Smooth muscle cell (in vitro differentiated cells): ENCODE results near the gene ADNP2. TPM values are rescaled to one million over a fixed set of nuclear protein-coding genes. Genes with fewer than 3 reads are reported as not detected.

ENCODE experiments used
- DNase-seq: peaks from one replicate; lab custom pipeline; 2025; ENCODE audit not compliant: unreplicated experiment; lab: John Stamatoyannopoulos, UW
- H2AFZ ChIP-seq: fragments of 200-600 bp; sonication (generic); 2 replicates; pipeline ENCODE4 v1.6.0; 2016; ENCODE audit warnings: antibody characterized with exemption, low read depth, mild to moderate bottlenecking
- H3F3A ChIP-seq: fragments of 200-600 bp; sonication (generic); 2 replicates; pipeline ENCODE4 v1.6.0; 2017; ENCODE audit warnings: antibody characterized with exemption, low read depth
- H3K27ac ChIP-seq: fragments of 200-600 bp; sonication (generic); 2 replicates; pipeline ENCODE4 v1.5.1; 2016; ENCODE audit warnings: low read depth, mild to moderate bottlenecking
- H3K27me3 ChIP-seq: fragments of 200-600 bp; sonication (generic); 2 replicates; pipeline ENCODE4 v1.6.1; 2016; ENCODE audit warnings: low read depth, mild to moderate bottlenecking
- H3K36me3 ChIP-seq: fragments of 200-600 bp; sonication (generic); 2 replicates; pipeline ENCODE4 v1.5.1; 2016; ENCODE audit warnings: low read depth
- H3K4me1 ChIP-seq: fragments of 200-600 bp; sonication (generic); 2 replicates; pipeline ENCODE4 v1.5.1; 2016; ENCODE audit warnings: low read depth
- H3K4me2 ChIP-seq: fragments of 200-600 bp; sonication (generic); 2 replicates; pipeline ENCODE4 v1.6.0; 2016; ENCODE audit warnings: mild to moderate bottlenecking
- H3K4me3 ChIP-seq: fragments of 200-600 bp; sonication (generic); 2 replicates; pipeline ENCODE4 v1.5.1; 2016; ENCODE audit warnings: mild to moderate bottlenecking
- H3K79me2 ChIP-seq: fragments of 200-600 bp; sonication (generic); 2 replicates; pipeline ENCODE4 v1.6.0; 2016; ENCODE audit warnings: low read depth, mild to moderate bottlenecking
- H3K9ac ChIP-seq: fragments of 200-600 bp; sonication (generic); 2 replicates; pipeline ENCODE4 v1.6.0; 2016; ENCODE audit warnings: low read depth
- H3K9me3 ChIP-seq: fragments of 200-600 bp; sonication (generic); replicated peaks from 2 replicates; pipeline ENCODE4 v1.5.1; 2016; ENCODE audit warnings: low read depth
- H4K20me1 ChIP-seq: fragments of 200-600 bp; sonication (generic); 2 replicates; pipeline ENCODE4 v1.6.0; 2016; ENCODE audit warnings: low read depth
- WGBS: methylation state at CpG from one replicate; pipeline ENCODE4 v1.1.7; 2016; ENCODE audit warnings: low lambda C conversion rate; 5-methylcytosine and 5-hydroxymethylcytosine counted together
- polyA plus RNA-seq: library from polyadenylated mRNA; unstranded; fragments of >200 nt; fragmentation: Nextera tagmentation; extraction: Ambion mirVana; gene quantifications from 2 replicates; pipeline ENCODE4 v1.2.1, GENCODE V29; 2016
- total RNA-seq: library from RNA; depleted of rRNA; stranded (reverse); fragments of >200 nt; gene quantifications from 2 replicates; pipeline ENCODE4 v1.2.3, GENCODE V29; 2014
- TF ChIP-seq, protein P1 (sequence below): fragments of 200-600 bp; sonication (generic); IDR thresholded peaks from 2 replicates; pipeline ENCODE4 v1.5.1; 2017; ENCODE audit warnings: borderline replicate concordance, mild to moderate bottlenecking, antibody characterized with exemption; ENCODE audit not compliant: insufficient read depth, poor library complexity, severe bottlenecking

The ADNP2 gene
- total and polyA plus RNA-seq, 2 experiments from 2014 or later = 9.1 to 28.3 TPM

DNA sequence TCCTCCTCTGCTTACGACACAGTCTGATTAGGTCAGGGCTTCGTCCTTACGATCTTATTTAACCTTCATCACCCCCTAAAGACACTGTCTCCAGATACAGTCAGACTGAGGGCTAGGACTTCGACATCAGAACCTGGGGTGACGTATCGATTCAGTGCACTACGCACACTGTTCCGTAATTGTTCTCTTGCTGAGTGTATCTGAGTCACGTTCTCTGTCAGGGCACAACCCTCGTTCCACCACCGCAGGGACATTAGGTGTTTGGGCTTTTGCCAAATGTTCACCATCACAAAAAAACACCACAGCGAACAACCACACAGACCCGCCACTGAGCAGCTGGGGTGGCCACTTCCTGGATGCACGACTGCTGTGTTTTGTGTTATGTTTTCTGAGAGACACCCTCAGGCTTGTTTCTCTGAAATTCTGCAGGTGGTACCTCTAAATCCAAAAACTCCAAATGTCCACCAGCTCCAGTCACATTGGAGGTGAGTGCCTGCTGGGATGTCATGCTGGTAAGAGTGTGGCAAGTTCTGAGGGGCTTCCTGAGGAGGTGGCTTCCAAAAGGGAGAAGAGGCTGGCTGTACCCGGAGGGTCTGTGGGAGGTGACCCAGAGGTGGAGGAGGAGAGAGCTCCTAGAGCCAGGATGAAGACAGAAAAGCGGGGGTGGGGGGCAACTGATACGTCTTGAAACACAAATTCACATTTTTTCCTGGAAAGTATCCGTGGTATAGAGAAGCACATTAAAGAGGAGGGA lies 66.6 kb downstream of the ADNP2 start:
- H3F3A ChIP-seq = peaks cover 4% of the 10 kb centered on the region
- H4K20me1 ChIP-seq = peaks cover 31% of the 10 kb centered on the region
- 91% methylated on average over 18 of the region's 18 CpGs for WGBS
- no peak overlapping the region for H3K27ac ChIP-seq
- no peak for DNase-seq
- no peaks in the 10 kb centered on the region for H3K79me2 ChIP-seq
- H3K4me3 ChIP-seq = no peak overlapping the region
- TF ChIP-seq, protein P1, sequence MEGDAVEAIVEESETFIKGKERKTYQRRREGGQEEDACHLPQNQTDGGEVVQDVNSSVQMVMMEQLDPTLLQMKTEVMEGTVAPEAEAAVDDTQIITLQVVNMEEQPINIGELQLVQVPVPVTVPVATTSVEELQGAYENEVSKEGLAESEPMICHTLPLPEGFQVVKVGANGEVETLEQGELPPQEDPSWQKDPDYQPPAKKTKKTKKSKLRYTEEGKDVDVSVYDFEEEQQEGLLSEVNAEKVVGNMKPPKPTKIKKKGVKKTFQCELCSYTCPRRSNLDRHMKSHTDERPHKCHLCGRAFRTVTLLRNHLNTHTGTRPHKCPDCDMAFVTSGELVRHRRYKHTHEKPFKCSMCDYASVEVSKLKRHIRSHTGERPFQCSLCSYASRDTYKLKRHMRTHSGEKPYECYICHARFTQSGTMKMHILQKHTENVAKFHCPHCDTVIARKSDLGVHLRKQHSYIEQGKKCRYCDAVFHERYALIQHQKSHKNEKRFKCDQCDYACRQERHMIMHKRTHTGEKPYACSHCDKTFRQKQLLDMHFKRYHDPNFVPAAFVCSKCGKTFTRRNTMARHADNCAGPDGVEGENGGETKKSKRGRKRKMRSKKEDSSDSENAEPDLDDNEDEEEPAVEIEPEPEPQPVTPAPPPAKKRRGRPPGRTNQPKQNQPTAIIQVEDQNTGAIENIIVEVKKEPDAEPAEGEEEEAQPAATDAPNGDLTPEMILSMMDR = no peak
- no peaks in the 10 kb centered on the region for H3K9me3 ChIP-seq
- H2AFZ ChIP-seq = no peak overlapping the region
- no peaks in the 10 kb centered on the region for H3K4me1 ChIP-seq
- H3K9ac ChIP-seq = no peak overlapping the region
- no peaks in the 10 kb centered on the region for H3K36me3 ChIP-seq
- H3K4me2 ChIP-seq = no peak overlapping the region
- H3K27me3 ChIP-seq = no peaks in the 10 kb centered on the region

GRCh38 chr18:80176334-80177073 lies 67.4 kb downstream of the ADNP2 start:
- H3K4me1 ChIP-seq = no peaks in the 10 kb centered on the region
- TF ChIP-seq, protein P1 = no peak
- 90% methylated on average over 17 of the region's 17 CpGs for WGBS
- H3K36me3 ChIP-seq = no peaks in the 10 kb centered on the region
- peaks cover 4% of the 10 kb centered on the region for H3F3A ChIP-seq
- no peak for DNase-seq
- no peak overlapping the region for H3K9ac ChIP-seq
- no peaks in the 10 kb centered on the region for H3K79me2 ChIP-seq
- no peak overlapping the region for H3K4me2 ChIP-seq
- no peak overlapping the region for H3K4me3 ChIP-seq
- H3K27ac ChIP-seq = no peak overlapping the region
- no peaks in the 10 kb centered on the region for H3K27me3 ChIP-seq
- peaks cover 31% of the 10 kb centered on the region for H4K20me1 ChIP-seq
- H3K9me3 ChIP-seq = no peaks in the 10 kb centered on the region
- no peak overlapping the region for H2AFZ ChIP-seq

- Histone ChIP-seq H3K4me1 (no peaks in the 10 kb centered on the region), H3F3A (no peaks in the 10 kb centered on the region), H4K20me1 (peaks cover 36% of the 10 kb centered on the region), H3K79me2 (no peaks in the 10 kb centered on the region), H3K27ac (no peak overlapping the region), H2AFZ (no peak overlapping the region), H3K4me3 (no peak overlapping the region), H3K27me3 (no peaks in the 10 kb centered on the region), H3K36me3 (no peaks in the 10 kb centered on the region), H3K4me2 (no peak overlapping the region), H3K9me3 (no peaks in the 10 kb centered on the region), H3K9ac (no peak overlapping the region)
- DNase-seq = no peak
- WGBS = 92% methylated on average over 8 of the region's 8 CpGs
- TF ChIP-seq, protein P1 = no peak
Observed at GRCh38 chr18:80177128-80177527, 68.1 kb downstream of the ADNP2 start.
